HepG2 (cell line): ENCODE measurements around the gene RNASE8. TPM values are rescaled to one million over a fixed set of nuclear protein-coding genes. Genes with fewer than 3 reads are reported as not detected.

ENCODE experiments used
- ARID5B ChIP-seq: IDR thresholded peaks from 2 replicates; pipeline ENCODE4 v1.4.0; 2020; ENCODE audit warnings: mild to moderate bottlenecking, missing genetic modification reagents
- FOSL2 ChIP-seq: sonication (generic); formaldehyde crosslinking; IDR thresholded peaks from 2 replicates; pipeline ENCODE4 v1.4.0; 2020; ENCODE audit warnings: missing genetic modification reagents
- FOXO1 ChIP-seq: sonication (generic); formaldehyde crosslinking; IDR thresholded peaks from 2 replicates; pipeline ENCODE4 v1.4.0; 2020; ENCODE audit warnings: missing genetic modification reagents
- HMGXB3 ChIP-seq: sonication (generic); formaldehyde crosslinking; IDR thresholded peaks from 2 replicates; pipeline ENCODE4 v1.4.0; 2020; ENCODE audit warnings: missing genetic modification reagents, borderline replicate concordance
- HMGXB4 ChIP-seq, 2 experiments: sonication (generic) in 1 of 2; formaldehyde crosslinking in 1 of 2; IDR thresholded peaks; 2 replicates each; pipeline versions ENCODE4 v1.4.0 to v1.6.1; 2018 to 2020; ENCODE audit warnings: missing genetic modification reagents in 2 of 2, borderline replicate concordance in 1 of 2, low read depth in 1 of 2, mild to moderate bottlenecking in 1 of 2, missing biosample characterization in 1 of 2
- KDM3A ChIP-seq: IDR thresholded peaks from 2 replicates; pipeline ENCODE4 v1.6.1; 2018; ENCODE audit warnings: low read depth, missing compliant biosample characterization
- NCOR1 ChIP-seq: fragments of 200-600 bp; sonication (generic); IDR thresholded peaks from 2 replicates; pipeline ENCODE4 v1.7.0; 2017; ENCODE audit warnings: antibody characterized with exemption, low read length, borderline replicate concordance
- SOX6 ChIP-seq, 2 experiments: fragments of 450-650 bp in 1 of 2; sonication (generic) in 1 of 2; formaldehyde crosslinking in 1 of 2; IDR thresholded peaks; 2 replicates each; pipeline versions ENCODE4 v1.4.0 to v1.6.1; 2017 to 2020; ENCODE audit warnings: antibody characterized with exemption in 1 of 2, mild to moderate bottlenecking in 1 of 2, missing genetic modification reagents in 1 of 2
- THRA ChIP-seq: sonication (generic); formaldehyde crosslinking; IDR thresholded peaks from 2 replicates; pipeline ENCODE4 v1.4.0; 2020; ENCODE audit warnings: missing genetic modification reagents, borderline replicate concordance
- ZNF468 ChIP-seq: sonication (generic); formaldehyde crosslinking; IDR thresholded peaks from 2 replicates; pipeline ENCODE4 v1.8.0; 2022; ENCODE audit warnings: mild to moderate bottlenecking, moderate library complexity, missing genetic modification reagents
- ZNF749 ChIP-seq: sonication (generic); formaldehyde crosslinking; IDR thresholded peaks from 2 replicates; pipeline ENCODE4 v1.8.0; 2022; ENCODE audit warnings: mild to moderate bottlenecking, missing genetic modification reagents, moderate library complexity, borderline replicate concordance
- ZNF770 ChIP-seq: sonication (generic); formaldehyde crosslinking; IDR thresholded peaks from 2 replicates; pipeline ENCODE4 v1.5.0; 2020; ENCODE audit warnings: mild to moderate bottlenecking, missing genetic modification reagents
- polyA plus RNA-seq, 8 experiments: library from polyadenylated mRNA; depleted of rRNA in 3 of 8; stranded (reverse) in 7 of 8; unstranded in 1 of 8; fragments of >200 nt; fragmentation: Illumina TruSeq in 4 of 8; extraction: Trizol in 4 of 8; gene quantifications; 2 replicates each; pipeline versions ENCODE4 v1.2.1 to v1.2.3, GENCODE V29; 2011 to 2016; ENCODE audit warnings: low read depth in 4 of 8, missing spikeins in 1 of 8, mixed read lengths in 1 of 8; ENCODE audit not compliant: insufficient read depth in 1 of 8
- total RNA-seq, 5 experiments: library from RNA; depleted of rRNA; stranded (reverse); fragments of >200 nt; fragmentation: Illumina TruSeq; extraction: Trizol; gene quantifications; 2 replicates each; pipeline ENCODE4 v1.2.3, GENCODE V29; 2016; ENCODE audit warnings: low read depth in 1 of 5

Gene RNASE8
- total and polyA plus RNA-seq, 2 of the 13 experiments (the other 11 are each of a cell fraction or from before 2014, with no cell fraction given): not detected

GRCh38 chr14:21054123-21054767 is 3.4 kb upstream of the RNASE8 start (continued):
- TF ChIP-seq HMGXB3 (CRISPR knock-in tag) (0 out of 2 replicates have a peak, but pooled peaks have one; percentile 30), HMGXB4 (CRISPR knock-in tag; IDR thresholded peaks at IDR 0.05; ENCODE audit: borderline replicate concordance in 1 of 2, low read depth in 1 of 2) (peak; percentile 67 to 77; a peak in 2 of 4 replicates), ARID5B (CRISPR knock-in tag) (peak; percentile 96), ZNF468 (CRISPR knock-in tag) (no peak), FOSL2 (peak; percentile 73), KDM3A (peak; percentile 33; the same call in 1 of the 2 replicates), ZNF749 (no peak), FOXO1 (CRISPR knock-in tag) (peak; percentile 98), THRA (peak; percentile 97), SOX6 (IDR thresholded peaks at IDR 0.05) (no peak), SOX6 (CRISPR knock-in tag; IDR thresholded peaks at IDR 0.05) (peak; percentile 94), ZNF770 (CRISPR knock-in tag) (no peak), NCOR1 (peak; percentile 96)
